GM19467 (cell line): ENCODE data around the gene CXCL1.

Source experiments
- ATAC-seq: cut with Tn5 transposase; IDR thresholded peaks from one replicate; pipeline ENCODE4 v1.9.1; 2021; ENCODE audit warnings: mild to moderate bottlenecking, moderate library complexity; ENCODE audit not compliant: unreplicated experiment

CXCL1 gene

GRCh38 chr4:73869130-73870055 lies at the start of gene CXCL1:
CXCL1 (plus strand) TSS chr4:73869393; CDS start chr4:73869471, 78 bp downstream.
- ATAC-seq = no peak

GRCh38 chr4:73821325-73821724 lies 47.9 kb upstream of the CXCL1 start:
- ATAC-seq = no peak

GRCh38 chr4:73822389-73822788 lies 46.8 kb upstream of the CXCL1 start:
- no peak for ATAC-seq

GRCh38 chr4:73822812-73823504 lies 46.2 kb upstream of the CXCL1 start:
- ATAC-seq = no peak

GRCh38 chr4:73823760-73824159 lies 45.4 kb upstream of the CXCL1 start:
- ATAC-seq = no peak

- ATAC-seq = no peak
Observed at GRCh38 chr4:73828956-73829355, 40.2 kb upstream of the CXCL1 start.

GRCh38 chr4:73831569-73831968 lies 37.6 kb upstream of the CXCL1 start:
- ATAC-seq = no peak

- ATAC-seq = no peak
Observed at GRCh38 chr4:73832651-73833237, 36.4 kb upstream of the CXCL1 start.

- ATAC-seq = no peak
Observed at GRCh38 chr4:73836373-73837279, 32.6 kb upstream of the CXCL1 start, which contains the start of gene CXCL6. CXCL6 (plus strand) TSS chr4:73836678; CDS start chr4:73836751, 73 bp downstream.

- no peak for ATAC-seq
Observed at GRCh38 chr4:73839071-73839470, 30.1 kb upstream of the CXCL1 start.

- no peak for ATAC-seq
Observed at GRCh38 chr4:73839715-73840114, 29.5 kb upstream of the CXCL1 start.

GRCh38 chr4:73841243-73841925 lies 27.8 kb upstream of the CXCL1 start:
- ATAC-seq = no peak

GRCh38 chr4:73842696-73843095 lies 26.5 kb upstream of the CXCL1 start:
- ATAC-seq = no peak

GRCh38 chr4:73843369-73843768 lies 25.8 kb upstream of the CXCL1 start:
- no peak for ATAC-seq

- no peak for ATAC-seq
Observed at GRCh38 chr4:73844345-73844744, 24.8 kb upstream of the CXCL1 start.

- no peak for ATAC-seq
Observed at GRCh38 chr4:73844806-73845205, 24.4 kb upstream of the CXCL1 start.

- ATAC-seq = no peak
Observed at GRCh38 chr4:73847526-73848182, 21.5 kb upstream of the CXCL1 start.

GRCh38 chr4:73848183-73848777 lies 20.9 kb upstream of the CXCL1 start:
- ATAC-seq = no peak
